ENCODE data around the gene ABLIM1.

Gene ABLIM1

GRCh38 chr10:114401195-114401791 is 256.8 kb downstream of the ABLIM1 start:
- no peak for DNase-seq

- DNase-seq: no peak
These were observed 258.0 kb downstream of the ABLIM1 start for GRCh38 chr10:114400091-114400490.

- DNase-seq: no peak
These were observed 258.5 kb downstream of the ABLIM1 start for GRCh38 chr10:114399576-114399975.

- DNase-seq: no peak
These were observed 259.3 kb downstream of the ABLIM1 start for GRCh38 chr10:114398587-114399331.

- no peak for DNase-seq
These were observed 260.4 kb downstream of the ABLIM1 start for GRCh38 chr10:114397651-114398145.

GRCh38 chr10:114396464-114396863 is 261.6 kb downstream of the ABLIM1 start:
- DNase-seq: no peak

GRCh38 chr10:114395366-114396022 is 262.6 kb downstream of the ABLIM1 start:
- DNase-seq: no peak

GRCh38 chr10:114394531-114394930 is 263.5 kb downstream of the ABLIM1 start:
- DNase-seq: no peak

GRCh38 chr10:114393886-114394285 is 264.2 kb downstream of the ABLIM1 start:
- no peak for DNase-seq

- DNase-seq: no peak
These were observed 264.6 kb downstream of the ABLIM1 start for GRCh38 chr10:114393482-114393881.

- DNase-seq: no peak
These were observed 265.8 kb downstream of the ABLIM1 start for GRCh38 chr10:114392112-114392835.

- DNase-seq: no peak
These were observed 266.5 kb downstream of the ABLIM1 start for GRCh38 chr10:114391599-114391998.

GRCh38 chr10:114389426-114389825 is 268.6 kb downstream of the ABLIM1 start:
- DNase-seq: no peak

- DNase-seq: peak; percentile 30
These were observed 269.8 kb downstream of the ABLIM1 start for GRCh38 chr10:114388275-114388674.

GRCh38 chr10:114387784-114388183 is 270.3 kb downstream of the ABLIM1 start:
- no peak for DNase-seq

- DNase-seq: no peak
These were observed 271.6 kb downstream of the ABLIM1 start for GRCh38 chr10:114386452-114386851.

- DNase-seq: no peak
These were observed 272.5 kb downstream of the ABLIM1 start for GRCh38 chr10:114385557-114385956.

- DNase-seq: no peak
These were observed 273.5 kb downstream of the ABLIM1 start for GRCh38 chr10:114384601-114385000.

- no peak for DNase-seq
These were observed 273.9 kb downstream of the ABLIM1 start for GRCh38 chr10:114384181-114384580.
